ENCODE data around the gene ST6GALNAC3. TPM values are rescaled to one million over a fixed set of nuclear protein-coding genes. Genes with fewer than 3 reads are reported as not detected.

ST6GALNAC3 gene
- total RNA-seq, 1 donor from 2014 or later: 62.3 TPM

GRCh38 chr1:76158126-76158525 lies 83.6 kb downstream of the ST6GALNAC3 start:
- H3K9me3 Mint-ChIP-seq: no peaks in the 10 kb centered on the region
- H3K27ac Mint-ChIP-seq: peak overlapping the region; percentile 1
- no peaks in the 10 kb centered on the region for H3K27me3 Mint-ChIP-seq (ENCODE audit: low read depth)
- TF ChIP-seq CTCF (IDR thresholded peaks at IDR 0.05; ENCODE audit: unreplicated experiment): no peak
- DNase-seq (ENCODE audit: low spot score in 2 of 2, unreplicated experiment in 2 of 2): no peak
- H3K4me1 Mint-ChIP-seq: peaks cover 23% of the 10 kb centered on the region
- H3K4me3 Mint-ChIP-seq: no peak overlapping the region
- no peaks in the 10 kb centered on the region for H3K36me3 Mint-ChIP-seq

GRCh38 chr1:76160225-76160624 lies 85.7 kb downstream of the ST6GALNAC3 start:
- peaks cover 3% of the 10 kb centered on the region for H3K9me3 Mint-ChIP-seq
- H3K4me3 Mint-ChIP-seq: no peak overlapping the region
- no peaks in the 10 kb centered on the region for H3K36me3 Mint-ChIP-seq
- no peak for DNase-seq (ENCODE audit: low spot score in 2 of 2, unreplicated experiment in 2 of 2)
- no peak overlapping the region for H3K27ac Mint-ChIP-seq
- H3K4me1 Mint-ChIP-seq: peaks cover 14% of the 10 kb centered on the region
- H3K27me3 Mint-ChIP-seq (ENCODE audit: low read depth): no peaks in the 10 kb centered on the region
- no peak for TF ChIP-seq CTCF (IDR thresholded peaks at IDR 0.05; ENCODE audit: unreplicated experiment)

GRCh38 chr1:76161451-76161850 lies 86.9 kb downstream of the ST6GALNAC3 start:
- Mint-ChIP-seq H3K36me3 (peaks cover 7% of the 10 kb centered on the region), H3K27me3 (ENCODE audit: low read depth) (no peaks in the 10 kb centered on the region), H3K4me3 (no peak overlapping the region), H3K4me1 (peaks cover 7% of the 10 kb centered on the region), H3K9me3 (peaks cover 12% of the 10 kb centered on the region), H3K27ac (no peak overlapping the region)
- DNase-seq (ENCODE audit: low spot score in 2 of 2, unreplicated experiment in 2 of 2): no peak
- TF ChIP-seq CTCF (IDR thresholded peaks at IDR 0.05; ENCODE audit: unreplicated experiment): no peak

- Mint-ChIP-seq H3K4me3 (no peak overlapping the region), H3K4me1 (peaks cover 5% of the 10 kb centered on the region), H3K27ac (no peak overlapping the region), H3K27me3 (ENCODE audit: low read depth) (no peaks in the 10 kb centered on the region), H3K36me3 (peaks cover 15% of the 10 kb centered on the region), H3K9me3 (peaks cover 20% of the 10 kb centered on the region)
- no peak for TF ChIP-seq CTCF (IDR thresholded peaks at IDR 0.05; ENCODE audit: unreplicated experiment)
- no peak for DNase-seq (ENCODE audit: low spot score in 2 of 2, unreplicated experiment in 2 of 2)
These were observed 87.7 kb downstream of the ST6GALNAC3 start for GRCh38 chr1:76162254-76162653.

GRCh38 chr1:76164165-76164564 lies 89.6 kb downstream of the ST6GALNAC3 start:
- Mint-ChIP-seq H3K4me3 (no peak overlapping the region), H3K9me3 (peaks cover 39% of the 10 kb centered on the region), H3K27ac (no peak overlapping the region), H3K36me3 (peaks cover 33% of the 10 kb centered on the region), H3K27me3 (ENCODE audit: low read depth) (no peaks in the 10 kb centered on the region), H3K4me1 (no peaks in the 10 kb centered on the region)
- no peak for TF ChIP-seq CTCF (IDR thresholded peaks at IDR 0.05; ENCODE audit: unreplicated experiment)
- DNase-seq (ENCODE audit: low spot score in 2 of 2, unreplicated experiment in 2 of 2): no peak

- H3K27ac Mint-ChIP-seq: no peak overlapping the region
These were observed 95.5 kb downstream of the ST6GALNAC3 start for GRCh38 chr1:76170084-76170483.

More at GRCh38 chr1:76170084-76170483, 95.5 kb downstream of the ST6GALNAC3 start:
- H3K4me1 Mint-ChIP-seq: no peaks in the 10 kb centered on the region
- no peak for TF ChIP-seq CTCF (IDR thresholded peaks at IDR 0.05; ENCODE audit: unreplicated experiment)
- H3K36me3 Mint-ChIP-seq: peaks cover 57% of the 10 kb centered on the region
- H3K27me3 Mint-ChIP-seq (ENCODE audit: low read depth): no peaks in the 10 kb centered on the region
- no peak for DNase-seq (ENCODE audit: low spot score in 2 of 2, unreplicated experiment in 2 of 2)
- H3K4me3 Mint-ChIP-seq: no peak overlapping the region
- H3K9me3 Mint-ChIP-seq: peaks cover 61% of the 10 kb centered on the region

All from mesothelial cell of epicardium (in vitro differentiated cells).